Activated CD4-positive, alpha-beta T cell treated with anti-CD3 and anti-CD28 coated beads, Interleukin-2, amount 10 ng/mL, durations not matched to agents 24 days and 14 days (primary cell): ENCODE measurements around the gene MFNG. TPM values are rescaled to one million over a fixed set of nuclear protein-coding genes. Genes with fewer than 3 reads are reported as not detected.

ENCODE experiments used
- DNase-seq: peaks from one replicate; pipeline ENCODE4 v3.0.0; 2022
- H3K27ac Mint-ChIP-seq: one replicate; pipeline ENCODE4 v1.8.0; 2022; ENCODE audit warnings: mild to moderate bottlenecking, mixed read lengths
- H3K27me3 Mint-ChIP-seq: one replicate; pipeline ENCODE4 v1.8.0; 2022; ENCODE audit warnings: mixed read lengths
- H3K36me3 Mint-ChIP-seq: one replicate; pipeline ENCODE4 v1.8.0; 2022; ENCODE audit warnings: low read depth, mild to moderate bottlenecking, mixed read lengths
- H3K4me1 Mint-ChIP-seq: one replicate; pipeline ENCODE4 v1.8.0; 2021; ENCODE audit warnings: mixed read lengths
- H3K4me3 Mint-ChIP-seq: one replicate; pipeline ENCODE4 v1.8.0; 2022; ENCODE audit warnings: mild to moderate bottlenecking, moderate library complexity, mixed read lengths
- H3K9me3 Mint-ChIP-seq: one replicate; pipeline ENCODE4 v1.8.0; 2021; ENCODE audit warnings: mixed read lengths
- intact Hi-C: fragments of 100-400 bp; cut with micrococcal nuclease; formaldehyde crosslinking; loops from one replicate; pipeline ENCODE4 v1.15.1; 2023
- total RNA-seq: library from RNA; stranded (reverse); gene quantifications from 2 replicates; pipeline ENCODE4 v1.2.3, GENCODE V29; 2022

MFNG gene
- total RNA-seq, 1 donor from 2014 or later, result 207 TPM

- H3K4me1 Mint-ChIP-seq, result peaks cover 4% of the 10 kb centered on the region
- peak within 1 kb of the TSS; percentile 67 for H3K4me3 Mint-ChIP-seq
- H3K27me3 Mint-ChIP-seq, result peaks cover 60% of the 10 kb centered on the region
- peak; percentile 73 for DNase-seq
- H3K9me3 Mint-ChIP-seq, result no peaks in the 10 kb centered on the region
- H3K36me3 Mint-ChIP-seq, result no peaks in the 10 kb centered on the region
- H3K27ac Mint-ChIP-seq, result no peak within 1 kb of the TSS
- intact Hi-C loops, result no loop called here
Observed at GRCh38 chr22:37519268-37520195, 33.3 kb upstream of the MFNG start, which contains the start of gene CARD10. Gene CARD10 (minus strand): TSS chr22:37519415. CDS start chr22:37519200, 215 bp downstream.

GRCh38 chr22:37518509-37519267, 32.5 kb upstream of the MFNG start:
- intact Hi-C loops, result no loop called here
- Mint-ChIP-seq H3K4me3 (peak overlapping the region; percentile 67), H3K27me3 (peaks cover 59% of the 10 kb centered on the region), H3K9me3 (no peaks in the 10 kb centered on the region), H3K4me1 (peaks cover 4% of the 10 kb centered on the region), H3K27ac (no peak overlapping the region), H3K36me3 (no peaks in the 10 kb centered on the region)
- DNase-seq, result no peak

GRCh38 chr22:37517826-37518450, 31.8 kb upstream of the MFNG start:
- no peak for DNase-seq
- Mint-ChIP-seq H3K27ac (no peak overlapping the region), H3K4me1 (peaks cover 4% of the 10 kb centered on the region), H3K4me3 (peak overlapping the region; percentile 67), H3K27me3 (peaks cover 56% of the 10 kb centered on the region), H3K36me3 (no peaks in the 10 kb centered on the region), H3K9me3 (no peaks in the 10 kb centered on the region)
- intact Hi-C loops, result no loop called here

- Mint-ChIP-seq H3K36me3 (no peaks in the 10 kb centered on the region), H3K4me1 (peaks cover 4% of the 10 kb centered on the region), H3K4me3 (no peak overlapping the region), H3K27me3 (peaks cover 41% of the 10 kb centered on the region), H3K27ac (no peak overlapping the region), H3K9me3 (no peaks in the 10 kb centered on the region)
- intact Hi-C loops, result no loop called here
- no peak for DNase-seq
Observed at GRCh38 chr22:37516456-37516855, 30.3 kb upstream of the MFNG start.

- no peak overlapping the region for H3K27ac Mint-ChIP-seq
- no peak for DNase-seq
- H3K9me3 Mint-ChIP-seq, result no peaks in the 10 kb centered on the region
- no peak overlapping the region for H3K4me3 Mint-ChIP-seq
- intact Hi-C loops, result no loop called here
- H3K27me3 Mint-ChIP-seq, result peaks cover 35% of the 10 kb centered on the region
- H3K4me1 Mint-ChIP-seq, result peaks cover 4% of the 10 kb centered on the region
- no peaks in the 10 kb centered on the region for H3K36me3 Mint-ChIP-seq
Observed at GRCh38 chr22:37515901-37516300, 29.7 kb upstream of the MFNG start.

- intact Hi-C loops, result no loop called here
- Mint-ChIP-seq H3K4me1 (peaks cover 4% of the 10 kb centered on the region), H3K4me3 (no peak overlapping the region), H3K27me3 (peaks cover 25% of the 10 kb centered on the region), H3K36me3 (no peaks in the 10 kb centered on the region), H3K9me3 (no peaks in the 10 kb centered on the region), H3K27ac (no peak overlapping the region)
- no peak for DNase-seq
Observed at GRCh38 chr22:37514526-37515051, 28.4 kb upstream of the MFNG start.

- Mint-ChIP-seq H3K36me3 (no peaks in the 10 kb centered on the region), H3K27me3 (peaks cover 13% of the 10 kb centered on the region), H3K4me1 (no peaks in the 10 kb centered on the region), H3K4me3 (no peak overlapping the region), H3K27ac (no peak overlapping the region), H3K9me3 (no peaks in the 10 kb centered on the region)
- DNase-seq, result no peak
- intact Hi-C loops, result no loop called here
Observed at GRCh38 chr22:37511395-37512104, 25.4 kb upstream of the MFNG start.

- no peak overlapping the region for H3K4me3 Mint-ChIP-seq
Observed at GRCh38 chr22:37510091-37510490, 23.9 kb upstream of the MFNG start.

GRCh38 chr22:37509059-37509860, 23.1 kb upstream of the MFNG start:
- no peak overlapping the region for H3K4me3 Mint-ChIP-seq
- intact Hi-C loops, result no loop called here
- peaks cover 5% of the 10 kb centered on the region for H3K27me3 Mint-ChIP-seq
- no peak for DNase-seq
- H3K27ac Mint-ChIP-seq, result no peak overlapping the region
- no peaks in the 10 kb centered on the region for H3K4me1 Mint-ChIP-seq
- H3K9me3 Mint-ChIP-seq, result no peaks in the 10 kb centered on the region
- H3K36me3 Mint-ChIP-seq, result no peaks in the 10 kb centered on the region

More at GRCh38 chr22:37510091-37510490, 23.9 kb upstream of the MFNG start:
- Mint-ChIP-seq H3K36me3 (no peaks in the 10 kb centered on the region), H3K27ac (no peak overlapping the region), H3K27me3 (peaks cover 5% of the 10 kb centered on the region), H3K4me1 (no peaks in the 10 kb centered on the region), H3K9me3 (no peaks in the 10 kb centered on the region)
- intact Hi-C loops, result no loop called here
- no peak for DNase-seq

GRCh38 chr22:37508431-37508992, 22.3 kb upstream of the MFNG start:
- H3K4me1 Mint-ChIP-seq, result no peaks in the 10 kb centered on the region
- H3K9me3 Mint-ChIP-seq, result no peaks in the 10 kb centered on the region
- DNase-seq, result no peak
- intact Hi-C loops, result no loop called here
- no peak overlapping the region for H3K27ac Mint-ChIP-seq
- H3K27me3 Mint-ChIP-seq, result peaks cover 4% of the 10 kb centered on the region
- no peak overlapping the region for H3K4me3 Mint-ChIP-seq
- H3K36me3 Mint-ChIP-seq, result no peaks in the 10 kb centered on the region

GRCh38 chr22:37507731-37508130, 21.5 kb upstream of the MFNG start:
- H3K9me3 Mint-ChIP-seq, result no peaks in the 10 kb centered on the region
- intact Hi-C loops, result no loop called here
- H3K4me3 Mint-ChIP-seq, result no peak overlapping the region
- no peaks in the 10 kb centered on the region for H3K4me1 Mint-ChIP-seq
- no peaks in the 10 kb centered on the region for H3K36me3 Mint-ChIP-seq
- peaks cover 2% of the 10 kb centered on the region for H3K27me3 Mint-ChIP-seq
- no peak overlapping the region for H3K27ac Mint-ChIP-seq
- DNase-seq, result no peak

GRCh38 chr22:37505989-37506388, 19.8 kb upstream of the MFNG start:
- DNase-seq, result no peak
- H3K27ac Mint-ChIP-seq, result no peak overlapping the region
- no peak overlapping the region for H3K4me3 Mint-ChIP-seq
- no peaks in the 10 kb centered on the region for H3K9me3 Mint-ChIP-seq
- H3K27me3 Mint-ChIP-seq, result peaks cover 6% of the 10 kb centered on the region
- intact Hi-C loops, result no loop called here
- H3K36me3 Mint-ChIP-seq, result no peaks in the 10 kb centered on the region
- H3K4me1 Mint-ChIP-seq, result peaks cover 9% of the 10 kb centered on the region
